ENCODE measurements around the gene CCND3. TPM values are rescaled to one million over a fixed set of nuclear protein-coding genes. Genes with fewer than 3 reads are reported as not detected.
A peak's percentile ranks its signal among the peaks of the same experiment; 100 is the strongest.

The CCND3 gene
- total and polyA plus RNA-seq, 2 of the 13 experiments (the other 11 are each of a cell fraction or from before 2014, with no cell fraction given), result 4.3 to 7.2 TPM

- TF ChIP-seq ZNF639 (CRISPR knock-in tag; conservative IDR thresholded peaks at IDR 0.05), result no peak
- TF ChIP-seq BRF2 (CRISPR knock-in tag; IDR thresholded peaks at IDR 0.05), result no peak
- TF ChIP-seq CENPBD1 (CRISPR knock-in tag; IDR thresholded peaks at IDR 0.05; ENCODE audit: borderline replicate concordance, low read depth), result no peak
- no peak for TF ChIP-seq PPARG (CRISPR knock-in tag; conservative IDR thresholded peaks at IDR 0.05)
- no peak for TF ChIP-seq HMG20A (CRISPR knock-in tag; IDR thresholded peaks at IDR 0.05; ENCODE audit: borderline replicate concordance)
- no peak for TF ChIP-seq ATF7-NPFF (CRISPR knock-in tag; IDR thresholded peaks at IDR 0.05; ENCODE audit: low read depth)
- no peak for TF ChIP-seq BRCA1 (CRISPR knock-in tag; IDR thresholded peaks at IDR 0.05)
- TF ChIP-seq MLX (CRISPR knock-in tag; IDR thresholded peaks at IDR 0.05), result no peak
- TF ChIP-seq CBFB (CRISPR knock-in tag; IDR thresholded peaks at IDR 0.05), result peak; percentile 40; the same call in 1 of the 2 replicates
- no peak for TF ChIP-seq ZSCAN21 (CRISPR knock-in tag; IDR thresholded peaks at IDR 0.05; ENCODE audit: borderline replicate concordance)
- TF ChIP-seq PRDM4 (CRISPR knock-in tag; IDR thresholded peaks at IDR 0.05; ENCODE audit: borderline replicate concordance), result no peak
- TF ChIP-seq CTCF (CRISPR knock-in tag; IDR thresholded peaks at IDR 0.05), result peak; percentile 92
- TF ChIP-seq ZNF33B (CRISPR knock-in tag; IDR thresholded peaks at IDR 0.05), result no peak
- TF ChIP-seq AGO2 (optimal IDR thresholded peaks at IDR 0.05; ENCODE audit: low read depth, low read length), result peak; percentile 24
Observed at GRCh38 chr6:41936073-41936837, 5.4 kb downstream of the CCND3 start (continued).
